Naive B cell (primary cell): Measurements from ENCODE around the gene ZNF469. TPM values are rescaled to one million over a fixed set of nuclear protein-coding genes. Genes with fewer than 3 reads are reported as not detected.
"Not testable (repeated sequence)": the region's sequence is repeated elsewhere in the genome, so short reads cannot be mapped to it uniquely, and the experiment has no call there.

Source experiments
- ATAC-seq, 2 donors: fragments of 150-1000 bp; cut with Tn5 transposase; 2 replicates each; pipeline ENCODE4 v1.10.0; 2021; ENCODE audit warnings: low read depth in 2 of 2, mild to moderate bottlenecking in 2 of 2, moderate library complexity in 2 of 2
- DNase-seq: peaks from one replicate; pipeline ENCODE4 v3.0.0; 2022
- H3K27ac Mint-ChIP-seq, 6 donors: one replicate each; pipeline ENCODE4 v1.8.0; 2020 to 2022; ENCODE audit warnings: mild to moderate bottlenecking in 6 of 6, mixed read lengths in 6 of 6, moderate library complexity in 5 of 6, inconsistent platforms in 2 of 6
- H3K27me3 Mint-ChIP-seq, 3 donors: one replicate each; pipeline ENCODE4 v1.8.0; 2021 to 2022; ENCODE audit warnings: mixed read lengths in 3 of 3, mild to moderate bottlenecking in 1 of 3
- H3K36me3 Mint-ChIP-seq, 2 donors: one replicate each; pipeline ENCODE4 v1.8.0; 2020 to 2022; ENCODE audit warnings: mixed read lengths in 2 of 2, inconsistent platforms in 1 of 2, mild to moderate bottlenecking in 1 of 2
- H3K4me1 Mint-ChIP-seq, 3 donors: one replicate each; pipeline ENCODE4 v1.8.0; 2020 to 2022; ENCODE audit warnings: mixed read lengths in 3 of 3, inconsistent platforms in 1 of 3, mild to moderate bottlenecking in 1 of 3, moderate library complexity in 1 of 3
- H3K4me3 Mint-ChIP-seq, 8 donors: one replicate each; pipeline ENCODE4 v1.8.0; 2020 to 2022; ENCODE audit warnings: mild to moderate bottlenecking in 8 of 8, mixed read lengths in 8 of 8, moderate library complexity in 8 of 8, inconsistent platforms in 2 of 8
- H3K9me3 Mint-ChIP-seq, 7 donors: one replicate each; pipeline ENCODE4 v1.8.0; 2020 to 2022; ENCODE audit warnings: mixed read lengths in 7 of 7, mild to moderate bottlenecking in 5 of 7, inconsistent platforms in 2 of 7, moderate library complexity in 1 of 7
- polyA plus RNA-seq, 6 donors: library from polyadenylated mRNA; unstranded; fragments of 300-500 nt; fragmentation: Illumina TruSeq; gene quantifications; one replicate each; pipeline ENCODE4 v1.2.3, GENCODE V29; 2021; ENCODE audit warnings: low read depth in 6 of 6

ZNF469 gene
- polyA plus RNA-seq, 6 donors from 2014 or later, result 0.08 to 0.44 (median 0.15) TPM; not detected in 1

DNA sequence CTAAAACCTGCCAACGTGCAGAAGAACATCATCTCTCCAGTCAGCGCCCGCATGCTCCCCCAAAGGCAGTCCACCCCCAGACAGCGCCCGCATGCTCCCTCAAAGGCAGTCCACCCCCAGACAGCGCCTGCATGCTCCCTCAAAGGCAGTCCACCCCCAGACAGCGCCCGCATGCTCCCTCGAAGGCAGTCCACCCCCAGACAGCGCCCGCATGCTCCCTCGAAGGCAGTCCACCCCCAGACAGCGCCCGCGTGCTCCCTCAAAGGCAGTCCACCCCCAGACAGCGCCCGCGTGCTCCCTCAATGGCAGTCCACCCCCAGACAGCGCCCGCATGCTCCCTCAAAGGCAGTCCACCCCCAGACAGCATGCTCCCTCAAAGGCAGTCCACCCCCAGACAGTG lies 22.4 kb upstream of the ZNF469 start:
- Mint-ChIP-seq H3K4me3 (peak overlapping the region in 1 of 8 donors; percentile 25), H3K36me3 (peaks cover 4 to 18% of the 10 kb centered on the region in 2 donors), H3K9me3 (peaks cover 5 to 22% (median 12%) of the 10 kb centered on the region in 7 donors), H3K27me3 (peaks cover 14 to 32% (median 32%) of the 10 kb centered on the region in 3 donors)
- not testable (repeated sequence) for H3K27ac Mint-ChIP-seq, DNase-seq, H3K4me1 Mint-ChIP-seq, ATAC-seq

DNA sequence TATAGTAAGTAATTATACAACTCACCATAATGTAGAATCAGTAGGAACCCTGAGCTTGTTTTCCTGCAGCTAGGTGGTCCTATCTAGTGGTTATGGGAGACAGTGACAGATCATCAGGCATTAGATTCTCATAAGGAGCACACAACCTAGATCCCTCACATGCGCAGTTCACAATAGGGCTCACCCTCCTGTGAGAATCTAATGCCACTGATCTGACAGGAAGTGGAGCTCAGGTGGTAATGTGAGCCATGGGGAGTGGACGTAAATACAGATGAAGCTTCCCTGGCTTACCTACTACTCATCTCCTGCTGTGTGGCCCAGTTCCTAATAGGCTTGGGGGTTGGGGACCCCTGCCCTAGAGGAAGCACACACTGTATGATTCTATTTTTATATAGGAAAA lies 21.8 kb upstream of the ZNF469 start:
- Mint-ChIP-seq H3K4me3 (no peak overlapping the region), H3K9me3 (peaks cover 5 to 22% (median 12%) of the 10 kb centered on the region in 7 donors), H3K36me3 (peaks cover 4 to 18% of the 10 kb centered on the region in 2 donors), H3K4me1 (peaks cover 0 to 4% (median 0%) of the 10 kb centered on the region in 3 donors), H3K27ac (no peak overlapping the region), H3K27me3 (peaks cover 14 to 32% (median 32%) of the 10 kb centered on the region in 3 donors)
- DNase-seq, result no peak
- ATAC-seq, result no peak

DNA sequence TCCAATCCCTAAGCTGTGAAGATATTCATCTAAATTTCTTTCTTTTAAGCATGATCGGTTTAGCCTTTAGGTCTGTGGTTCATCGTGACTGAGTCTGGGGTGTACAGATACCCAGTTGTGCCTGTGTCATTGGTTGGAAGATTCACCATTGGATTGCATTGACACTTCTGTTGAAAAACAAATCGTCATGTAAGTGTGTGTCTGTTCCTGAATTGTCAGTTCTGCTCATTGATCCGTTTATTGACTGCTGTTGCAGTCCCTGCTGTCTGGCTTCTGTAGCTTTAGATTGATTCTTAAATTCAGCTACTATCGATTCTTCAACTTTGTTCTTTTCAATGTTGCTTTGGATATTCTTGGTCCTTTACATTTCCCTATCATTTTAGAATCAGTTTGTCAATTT lies 21.0 kb upstream of the ZNF469 start:
- peaks cover 0 to 4% (median 0%) of the 10 kb centered on the region in 3 donors for H3K4me1 Mint-ChIP-seq
- ATAC-seq, result no peak
- H3K9me3 Mint-ChIP-seq, result peaks cover 5 to 22% (median 12%) of the 10 kb centered on the region in 7 donors
- peaks cover 14 to 32% (median 32%) of the 10 kb centered on the region in 3 donors for H3K27me3 Mint-ChIP-seq
- DNase-seq, result no peak
- H3K36me3 Mint-ChIP-seq, result peaks cover 4 to 18% of the 10 kb centered on the region in 2 donors
- H3K27ac Mint-ChIP-seq, result no peak overlapping the region
- H3K4me3 Mint-ChIP-seq, result no peak overlapping the region

DNA sequence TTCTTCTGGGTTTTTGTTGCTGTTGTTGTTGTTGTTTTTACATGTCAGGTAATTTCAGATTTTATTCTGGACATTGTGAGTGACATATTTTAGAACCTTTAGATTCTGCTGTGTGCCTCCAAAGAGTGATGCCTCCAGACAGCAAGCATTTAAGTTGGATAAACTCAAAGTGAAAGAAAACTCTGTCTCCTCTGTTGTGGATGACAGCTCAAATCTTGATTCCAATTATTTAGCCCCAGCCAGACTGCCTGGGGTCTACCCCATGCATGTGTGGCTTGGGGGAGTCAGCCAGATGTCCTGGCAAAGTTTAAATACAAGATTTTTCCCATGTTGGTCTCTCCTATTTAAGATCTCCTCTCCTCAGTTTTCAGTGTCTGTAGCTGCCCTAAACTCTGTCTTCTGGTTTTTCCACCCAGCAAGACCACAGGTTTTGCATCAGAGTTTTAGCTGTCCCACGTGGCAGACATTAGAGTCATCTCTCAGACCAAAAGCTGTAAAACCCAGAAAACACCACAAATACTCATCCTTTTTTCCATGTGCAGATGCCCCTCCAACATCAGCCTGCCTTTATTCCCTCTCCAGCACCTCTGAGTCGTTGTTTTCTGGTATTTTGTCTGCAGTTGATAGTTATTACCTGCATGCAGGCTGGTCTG lies 19.4 kb upstream of the ZNF469 start:
- Mint-ChIP-seq H3K4me1 (peaks cover 0 to 4% (median 0%) of the 10 kb centered on the region in 3 donors), H3K9me3 (peaks cover 5 to 22% (median 14%) of the 10 kb centered on the region in 7 donors), H3K4me3 (peak overlapping the region in 2 of 8 donors; percentile 22 to 26), H3K27me3 (peaks cover 14 to 32% (median 20%) of the 10 kb centered on the region in 3 donors), H3K27ac (no peak overlapping the region), H3K36me3 (peaks cover 4 to 18% of the 10 kb centered on the region in 2 donors)
- no peak for ATAC-seq
- no peak for DNase-seq

DNA sequence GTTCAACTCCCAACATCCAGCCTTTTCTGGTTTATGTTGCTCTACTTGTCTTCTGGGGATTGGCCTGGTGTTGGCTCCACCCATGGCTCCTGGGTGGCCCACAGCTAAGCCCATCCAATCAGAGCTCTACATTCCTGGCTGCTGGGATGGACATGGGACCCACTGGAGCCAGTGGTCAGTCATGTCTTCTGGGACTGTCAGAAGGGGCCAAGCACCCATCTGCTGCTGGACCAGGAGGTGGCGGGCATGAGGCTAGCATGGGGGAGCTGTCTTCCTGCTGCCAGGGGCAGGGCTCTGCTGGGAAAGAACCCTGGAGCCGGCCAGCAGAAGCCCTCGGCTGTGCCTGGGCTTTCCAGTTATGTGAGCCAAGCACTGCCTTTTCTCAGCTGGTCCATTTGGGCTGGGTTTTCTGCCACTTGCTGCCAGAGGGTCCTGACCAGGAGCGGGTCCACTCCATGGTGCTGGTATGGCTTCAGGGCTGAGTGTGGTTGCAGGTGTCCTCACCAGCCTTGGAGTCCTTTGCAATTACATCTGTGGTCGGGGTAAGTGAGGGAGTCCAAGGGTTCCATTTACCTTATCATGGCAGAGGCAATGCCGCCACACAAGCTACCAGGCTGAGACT lies 17.4 kb upstream of the ZNF469 start:
- Mint-ChIP-seq H3K4me1 (peaks cover 0 to 4% (median 0%) of the 10 kb centered on the region in 3 donors), H3K27ac (no peak overlapping the region), H3K4me3 (no peak overlapping the region), H3K9me3 (peaks cover 5 to 24% (median 14%) of the 10 kb centered on the region in 7 donors), H3K27me3 (peaks cover 6 to 18% (median 14%) of the 10 kb centered on the region in 3 donors), H3K36me3 (peaks cover 4 to 18% of the 10 kb centered on the region in 2 donors)
- ATAC-seq (no peak), DNase-seq (no peak)

DNA sequence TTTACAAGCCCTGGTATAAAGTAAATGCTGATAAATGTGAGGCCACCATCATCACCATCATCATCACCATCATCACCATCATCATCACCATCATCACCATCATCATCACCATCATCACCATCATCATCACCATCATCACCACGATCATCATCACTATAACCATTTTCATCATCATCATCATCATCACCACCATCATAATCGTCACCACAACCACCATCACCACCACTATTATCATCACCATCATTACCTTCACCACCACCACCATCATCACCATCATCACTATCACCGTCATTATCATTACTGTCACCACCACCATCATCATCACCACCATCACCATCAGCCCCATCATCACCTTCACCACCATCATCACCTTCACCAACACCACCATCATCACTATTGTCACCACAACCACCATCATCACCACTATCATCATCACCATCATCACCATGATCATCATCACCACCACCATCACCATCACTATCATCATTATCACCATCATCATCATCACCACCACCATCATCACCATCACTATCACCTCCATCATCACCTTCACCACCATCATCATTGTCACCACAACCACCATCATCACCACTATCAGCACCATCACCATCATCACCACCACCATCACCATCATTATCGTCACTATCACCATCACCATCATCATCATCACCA lies 16.6 kb upstream of the ZNF469 start:
- DNase-seq (no peak), ATAC-seq (no peak)
- Mint-ChIP-seq H3K4me1 (peaks cover 0 to 4% (median 0%) of the 10 kb centered on the region in 3 donors), H3K27me3 (peaks cover 6 to 18% (median 14%) of the 10 kb centered on the region in 3 donors), H3K4me3 (no peak overlapping the region), H3K27ac (no peak overlapping the region), H3K36me3 (peaks cover 4 to 18% of the 10 kb centered on the region in 2 donors), H3K9me3 (peaks cover 5 to 24% (median 14%) of the 10 kb centered on the region in 7 donors)

DNA sequence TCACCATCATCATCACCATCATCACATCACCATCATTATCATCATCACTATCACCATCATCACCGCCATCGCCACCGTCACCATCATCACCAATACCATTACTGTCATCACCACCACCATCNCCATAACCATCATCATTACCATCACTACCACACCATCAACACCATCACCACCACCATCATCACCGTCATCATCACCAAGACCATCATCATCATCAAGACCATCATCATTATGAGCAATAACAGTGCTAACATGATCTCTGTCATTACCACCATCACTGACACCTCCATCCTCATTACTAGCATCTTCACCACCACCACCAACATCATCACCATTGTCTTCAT lies 16.1 kb upstream of the ZNF469 start:
- DNase-seq, result no peak
- Mint-ChIP-seq H3K27me3 (peaks cover 6 to 18% (median 10%) of the 10 kb centered on the region in 3 donors), H3K36me3 (peaks cover 4 to 18% of the 10 kb centered on the region in 2 donors), H3K4me1 (peaks cover 0 to 4% (median 0%) of the 10 kb centered on the region in 3 donors), H3K27ac (no peak overlapping the region), H3K9me3 (peaks cover 5 to 24% (median 14%) of the 10 kb centered on the region in 7 donors), H3K4me3 (no peak overlapping the region)
- no peak for ATAC-seq

DNA sequence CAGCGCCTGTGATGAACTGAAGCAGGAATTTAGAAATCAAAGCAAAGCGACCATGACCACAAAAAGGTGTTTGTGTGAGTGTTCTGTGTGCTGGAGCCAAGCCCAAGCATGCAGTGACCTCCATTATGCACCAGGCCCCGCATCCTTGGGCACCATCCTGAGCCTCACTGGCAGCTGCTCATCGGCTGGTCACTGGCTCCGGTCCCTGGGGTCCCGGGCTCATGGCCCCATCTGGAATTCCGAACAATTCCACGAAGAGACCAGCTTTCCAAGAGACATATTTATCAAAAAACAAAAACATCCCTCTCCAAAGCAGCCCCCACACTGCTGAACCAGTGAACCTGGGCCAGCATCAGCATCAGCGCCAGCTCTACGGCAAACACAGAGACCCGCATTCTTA lies 15.2 kb upstream of the ZNF469 start:
- peaks cover 6 to 15% (median 9%) of the 10 kb centered on the region in 3 donors for H3K27me3 Mint-ChIP-seq
- H3K4me1 Mint-ChIP-seq, result peaks cover 0 to 4% (median 0%) of the 10 kb centered on the region in 3 donors
- H3K27ac Mint-ChIP-seq, result no peak overlapping the region
- H3K36me3 Mint-ChIP-seq, result peaks cover 2 to 14% of the 10 kb centered on the region in 2 donors
- ATAC-seq (no peak), DNase-seq (no peak)
- no peak overlapping the region for H3K4me3 Mint-ChIP-seq
- peaks cover 5 to 17% (median 8%) of the 10 kb centered on the region in 7 donors for H3K9me3 Mint-ChIP-seq

DNA sequence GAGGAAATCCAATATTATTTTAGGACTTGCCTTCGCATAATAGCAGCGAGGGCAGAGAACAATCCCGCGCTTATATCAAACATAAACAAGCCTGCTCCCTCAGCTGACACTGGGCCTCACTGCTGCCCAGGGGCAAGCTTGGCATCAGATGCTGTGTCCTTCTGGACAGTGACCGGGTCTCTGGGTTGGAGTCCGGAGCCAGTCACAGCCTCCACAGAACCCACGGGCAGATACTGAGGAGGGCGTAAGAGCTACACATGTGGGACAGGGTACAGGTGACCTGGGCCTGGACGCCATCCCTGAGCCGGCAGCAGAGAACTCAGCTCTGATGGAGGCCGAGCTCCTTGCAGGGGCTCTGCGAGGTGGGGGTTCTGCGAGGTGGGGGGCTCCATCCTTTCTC lies 14.7 kb upstream of the ZNF469 start:
- Mint-ChIP-seq H3K27me3 (peaks cover 6 to 10% (median 9%) of the 10 kb centered on the region in 3 donors), H3K9me3 (peaks cover 4 to 12% (median 5%) of the 10 kb centered on the region in 7 donors), H3K36me3 (peaks cover 0 to 10% of the 10 kb centered on the region in 2 donors), H3K4me3 (peak overlapping the region in 1 of 8 donors; percentile 26), H3K27ac (no peak overlapping the region), H3K4me1 (peaks cover 0 to 4% (median 0%) of the 10 kb centered on the region in 3 donors)
- DNase-seq, result no peak
- ATAC-seq, result no peak

DNA sequence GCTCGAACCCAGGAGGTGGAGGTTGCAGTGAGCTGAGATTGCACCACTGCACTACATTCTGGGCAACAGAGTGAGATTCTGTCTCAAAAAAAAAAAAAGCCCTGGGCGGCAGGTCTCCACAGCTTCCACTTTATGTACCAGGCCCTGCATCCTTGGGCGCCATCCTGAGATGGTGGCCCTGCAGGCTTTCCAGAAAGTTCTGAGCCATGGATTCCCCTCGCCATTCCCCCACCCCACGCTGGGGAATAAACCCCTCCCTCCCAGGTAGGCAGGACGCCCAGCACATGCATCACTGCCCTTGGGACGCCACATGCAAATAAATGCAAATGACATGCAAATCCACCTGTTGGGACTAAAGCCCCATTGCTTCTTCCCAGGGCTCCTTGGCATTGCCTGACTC lies 13.8 kb upstream of the ZNF469 start:
- no peak overlapping the region for H3K4me3 Mint-ChIP-seq
- H3K9me3 Mint-ChIP-seq, result peaks cover 0 to 5% (median 0%) of the 10 kb centered on the region in 7 donors
- peaks cover 0 to 4% (median 0%) of the 10 kb centered on the region in 3 donors for H3K27me3 Mint-ChIP-seq
- DNase-seq, result no peak
- no peak for ATAC-seq
- H3K36me3 Mint-ChIP-seq, result peaks cover 0 to under 1% of the 10 kb centered on the region in 2 donors
- no peak overlapping the region for H3K27ac Mint-ChIP-seq
- peaks cover 0 to 1% (median 0%) of the 10 kb centered on the region in 3 donors for H3K4me1 Mint-ChIP-seq

DNA sequence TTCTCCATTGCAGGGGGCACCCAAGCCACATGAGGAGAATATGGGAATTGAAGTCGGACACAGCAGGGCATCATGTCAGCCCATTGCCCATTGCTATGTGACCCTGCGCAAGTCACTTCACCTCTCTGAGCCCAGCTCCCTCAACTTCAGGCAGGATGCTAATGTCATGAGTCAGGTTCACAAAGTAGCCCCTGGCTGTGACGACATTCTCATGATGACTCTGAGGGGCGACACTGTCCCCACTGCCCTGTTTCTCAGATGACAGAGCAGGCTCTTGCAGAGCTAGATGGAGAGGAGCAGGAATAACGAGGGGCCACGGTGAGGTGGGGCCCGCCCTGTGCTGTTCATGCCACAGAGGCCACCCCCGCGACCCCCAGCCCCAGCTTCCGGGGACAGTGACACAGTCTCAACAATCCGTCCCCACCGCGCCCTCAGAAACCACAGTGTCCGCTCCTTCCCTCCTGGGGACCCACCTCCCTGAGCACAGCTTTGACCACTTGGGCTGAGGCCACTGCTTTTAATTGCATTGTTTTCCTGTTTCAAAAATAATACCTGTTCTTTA lies 13.2 kb upstream of the ZNF469 start:
- no peak overlapping the region for H3K27ac Mint-ChIP-seq
- no peaks in the 10 kb centered on the region for H3K36me3 Mint-ChIP-seq
- peaks cover 0 to 4% (median 0%) of the 10 kb centered on the region in 3 donors for H3K4me1 Mint-ChIP-seq
- no peak overlapping the region for H3K4me3 Mint-ChIP-seq
- H3K9me3 Mint-ChIP-seq, result peaks cover 0 to 4% (median 0%) of the 10 kb centered on the region in 7 donors
- ATAC-seq (no peak), DNase-seq (no peak)
- H3K27me3 Mint-ChIP-seq, result peaks cover 0 to 9% (median 0%) of the 10 kb centered on the region in 3 donors

DNA sequence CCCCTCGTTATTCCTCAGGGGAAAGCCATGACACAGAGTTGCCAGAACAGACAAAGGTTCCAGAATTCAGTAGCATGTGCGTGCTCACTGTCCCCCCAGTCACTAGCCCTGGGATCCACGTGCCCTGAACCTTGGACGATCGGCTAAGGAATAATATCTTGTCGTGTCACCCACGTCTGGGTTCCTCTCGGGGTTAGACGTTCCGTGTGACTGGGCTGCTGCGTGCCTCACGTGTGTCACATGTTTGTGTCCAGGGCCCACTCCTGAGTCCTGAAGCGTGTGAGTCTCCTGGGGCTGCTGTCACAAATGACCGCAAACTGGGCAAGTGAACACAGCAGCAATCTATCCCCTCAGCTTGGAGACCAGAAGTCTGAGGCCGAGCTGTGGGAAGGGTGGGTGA lies 12.4 kb upstream of the ZNF469 start:
- Mint-ChIP-seq H3K27me3 (peaks cover 0 to 9% (median 0%) of the 10 kb centered on the region in 3 donors), H3K27ac (no peak overlapping the region), H3K4me1 (peaks cover 0 to 4% (median 0%) of the 10 kb centered on the region in 3 donors), H3K4me3 (no peak overlapping the region), H3K36me3 (no peaks in the 10 kb centered on the region), H3K9me3 (peaks cover 0 to 3% (median 0%) of the 10 kb centered on the region in 7 donors)
- ATAC-seq (no peak), DNase-seq (no peak)

DNA sequence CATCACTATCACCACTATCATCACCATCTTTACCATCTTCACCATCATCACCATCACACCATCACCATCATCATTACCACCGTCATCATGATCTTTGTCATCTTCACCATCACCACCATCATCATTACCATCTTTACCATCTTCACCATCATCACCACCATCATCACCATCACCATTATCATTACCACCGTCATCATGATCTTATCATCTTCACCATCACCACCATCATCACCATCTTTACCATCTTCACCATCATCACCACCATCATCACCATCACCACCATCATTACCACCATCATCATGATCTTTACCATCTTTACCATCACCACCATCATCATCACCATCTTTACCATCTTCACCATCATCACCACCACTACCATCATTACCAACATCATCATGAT lies 10.2 kb upstream of the ZNF469 start:
- H3K36me3 Mint-ChIP-seq, result no peaks in the 10 kb centered on the region
- ATAC-seq (no peak), DNase-seq (no peak)
- H3K9me3 Mint-ChIP-seq, result peaks cover 0 to 3% (median 0%) of the 10 kb centered on the region in 7 donors
- H3K4me3 Mint-ChIP-seq, result no peak overlapping the region
- H3K27me3 Mint-ChIP-seq, result peaks cover 0 to 9% (median 0%) of the 10 kb centered on the region in 3 donors
- no peak overlapping the region for H3K27ac Mint-ChIP-seq
- H3K4me1 Mint-ChIP-seq, result peaks cover 0 to 4% (median 0%) of the 10 kb centered on the region in 3 donors
